Measurements from ENCODE around the gene COMMD1. TPM values are rescaled to one million over a fixed set of nuclear protein-coding genes. Genes with fewer than 3 reads are reported as not detected.

The COMMD1 gene
- total and polyA plus RNA-seq, 2 experiments from 2014 or later: 54.9 to 83.7 TPM

DNA sequence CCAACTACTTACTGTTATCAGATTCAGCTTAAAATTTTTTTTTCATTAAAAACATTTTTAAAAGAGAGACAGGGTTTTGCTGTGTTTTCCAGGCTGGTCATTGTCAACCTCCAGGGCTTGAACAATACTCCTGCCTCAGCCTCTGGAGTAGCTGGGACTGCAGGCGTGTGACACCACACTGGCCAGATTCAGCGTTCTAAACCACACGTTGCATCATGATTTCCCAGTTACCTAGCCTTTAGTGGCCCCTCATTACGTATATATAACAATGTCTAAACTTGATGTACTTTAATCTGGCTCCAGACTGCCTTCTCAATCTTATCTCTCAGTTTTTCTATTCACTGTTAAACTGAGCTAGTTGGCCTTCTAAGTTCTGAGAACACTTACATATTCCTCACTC is 89.6 kb downstream of the COMMD1 start:
- Histone ChIP-seq H3K27ac (ENCODE audit: low read depth) (no peak overlapping the region), H3K36me3 (ENCODE audit: insufficient read depth) (no peaks in the 10 kb centered on the region), H2AFZ (no peak overlapping the region), H4K20me1 (replicated peaks; ENCODE audit: insufficient read depth) (no peaks in the 10 kb centered on the region), H3K4me2 (no peak overlapping the region), H3K27me3 (ENCODE audit: insufficient read depth) (no peaks in the 10 kb centered on the region), H3K79me2 (replicated peaks; ENCODE audit: insufficient read depth) (no peaks in the 10 kb centered on the region), H3K4me1 (ENCODE audit: insufficient read depth) (no peaks in the 10 kb centered on the region), H3K9me2 (ENCODE audit: insufficient read depth) (no peaks in the 10 kb centered on the region), H3K4me3 (no peak overlapping the region), H3F3A (replicated peaks; ENCODE audit: low read depth) (no peaks in the 10 kb centered on the region)
- Mint-ChIP-seq H3K27ac (no peak overlapping the region), H3K4me3 (no peak overlapping the region), H3K4me1 (no peaks in the 10 kb centered on the region), H3K36me3 (ENCODE audit: low read depth) (no peaks in the 10 kb centered on the region), H3K9me3 (no peaks in the 10 kb centered on the region), H3K27me3 (ENCODE audit: insufficient read depth, low read depth, poor library complexity) (no peaks in the 10 kb centered on the region)
- TF ChIP-seq, protein P1, sequence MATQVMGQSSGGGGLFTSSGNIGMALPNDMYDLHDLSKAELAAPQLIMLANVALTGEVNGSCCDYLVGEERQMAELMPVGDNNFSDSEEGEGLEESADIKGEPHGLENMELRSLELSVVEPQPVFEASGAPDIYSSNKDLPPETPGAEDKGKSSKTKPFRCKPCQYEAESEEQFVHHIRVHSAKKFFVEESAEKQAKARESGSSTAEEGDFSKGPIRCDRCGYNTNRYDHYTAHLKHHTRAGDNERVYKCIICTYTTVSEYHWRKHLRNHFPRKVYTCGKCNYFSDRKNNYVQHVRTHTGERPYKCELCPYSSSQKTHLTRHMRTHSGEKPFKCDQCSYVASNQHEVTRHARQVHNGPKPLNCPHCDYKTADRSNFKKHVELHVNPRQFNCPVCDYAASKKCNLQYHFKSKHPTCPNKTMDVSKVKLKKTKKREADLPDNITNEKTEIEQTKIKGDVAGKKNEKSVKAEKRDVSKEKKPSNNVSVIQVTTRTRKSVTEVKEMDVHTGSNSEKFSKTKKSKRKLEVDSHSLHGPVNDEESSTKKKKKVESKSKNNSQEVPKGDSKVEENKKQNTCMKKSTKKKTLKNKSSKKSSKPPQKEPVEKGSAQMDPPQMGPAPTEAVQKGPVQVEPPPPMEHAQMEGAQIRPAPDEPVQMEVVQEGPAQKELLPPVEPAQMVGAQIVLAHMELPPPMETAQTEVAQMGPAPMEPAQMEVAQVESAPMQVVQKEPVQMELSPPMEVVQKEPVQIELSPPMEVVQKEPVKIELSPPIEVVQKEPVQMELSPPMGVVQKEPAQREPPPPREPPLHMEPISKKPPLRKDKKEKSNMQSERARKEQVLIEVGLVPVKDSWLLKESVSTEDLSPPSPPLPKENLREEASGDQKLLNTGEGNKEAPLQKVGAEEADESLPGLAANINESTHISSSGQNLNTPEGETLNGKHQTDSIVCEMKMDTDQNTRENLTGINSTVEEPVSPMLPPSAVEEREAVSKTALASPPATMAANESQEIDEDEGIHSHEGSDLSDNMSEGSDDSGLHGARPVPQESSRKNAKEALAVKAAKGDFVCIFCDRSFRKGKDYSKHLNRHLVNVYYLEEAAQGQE (IDR thresholded peaks at IDR 0.05; ENCODE audit: unreplicated experiment): no peak
- no peak for TF ChIP-seq NANOG (IDR thresholded peaks at IDR 0.05; ENCODE audit: borderline replicate concordance)
- TF ChIP-seq, protein P2, sequence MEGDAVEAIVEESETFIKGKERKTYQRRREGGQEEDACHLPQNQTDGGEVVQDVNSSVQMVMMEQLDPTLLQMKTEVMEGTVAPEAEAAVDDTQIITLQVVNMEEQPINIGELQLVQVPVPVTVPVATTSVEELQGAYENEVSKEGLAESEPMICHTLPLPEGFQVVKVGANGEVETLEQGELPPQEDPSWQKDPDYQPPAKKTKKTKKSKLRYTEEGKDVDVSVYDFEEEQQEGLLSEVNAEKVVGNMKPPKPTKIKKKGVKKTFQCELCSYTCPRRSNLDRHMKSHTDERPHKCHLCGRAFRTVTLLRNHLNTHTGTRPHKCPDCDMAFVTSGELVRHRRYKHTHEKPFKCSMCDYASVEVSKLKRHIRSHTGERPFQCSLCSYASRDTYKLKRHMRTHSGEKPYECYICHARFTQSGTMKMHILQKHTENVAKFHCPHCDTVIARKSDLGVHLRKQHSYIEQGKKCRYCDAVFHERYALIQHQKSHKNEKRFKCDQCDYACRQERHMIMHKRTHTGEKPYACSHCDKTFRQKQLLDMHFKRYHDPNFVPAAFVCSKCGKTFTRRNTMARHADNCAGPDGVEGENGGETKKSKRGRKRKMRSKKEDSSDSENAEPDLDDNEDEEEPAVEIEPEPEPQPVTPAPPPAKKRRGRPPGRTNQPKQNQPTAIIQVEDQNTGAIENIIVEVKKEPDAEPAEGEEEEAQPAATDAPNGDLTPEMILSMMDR (conservative IDR thresholded peaks at IDR 0.05; ENCODE audit: low read depth in 2 of 2): no peak
- no peak for ATAC-seq
- DNase-seq (ENCODE audit: low spot score): no peak

DNA sequence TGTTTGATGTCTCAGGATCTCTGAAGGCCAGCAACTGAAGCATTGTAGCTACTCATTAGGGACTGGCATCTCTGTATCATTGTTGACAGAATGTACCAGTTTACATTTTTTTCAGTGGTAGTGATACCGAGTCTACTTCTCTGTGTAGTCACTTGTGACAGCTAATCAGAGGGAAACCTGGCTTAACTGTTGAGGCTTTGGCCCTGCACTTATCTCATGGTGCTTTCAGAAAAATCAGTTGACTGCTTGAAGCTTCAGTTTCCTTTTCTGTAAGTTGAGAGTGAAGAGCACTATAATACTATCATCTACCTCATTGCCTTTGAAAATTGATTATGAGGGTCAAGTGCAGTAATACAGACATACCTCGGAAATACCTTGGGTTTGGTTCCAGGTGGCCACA is 90.0 kb downstream of the COMMD1 start:
- Histone ChIP-seq H3K9me2 (ENCODE audit: insufficient read depth) (no peaks in the 10 kb centered on the region), H3K27ac (ENCODE audit: low read depth) (no peak overlapping the region), H3K4me2 (no peak overlapping the region), H4K20me1 (replicated peaks; ENCODE audit: insufficient read depth) (no peaks in the 10 kb centered on the region), H3K27me3 (ENCODE audit: insufficient read depth) (no peaks in the 10 kb centered on the region), H3K4me3 (no peak overlapping the region), H2AFZ (no peak overlapping the region), H3K79me2 (replicated peaks; ENCODE audit: insufficient read depth) (no peaks in the 10 kb centered on the region), H3K36me3 (ENCODE audit: insufficient read depth) (no peaks in the 10 kb centered on the region), H3K4me1 (ENCODE audit: insufficient read depth) (no peaks in the 10 kb centered on the region), H3F3A (replicated peaks; ENCODE audit: low read depth) (no peaks in the 10 kb centered on the region)
- no peak for DNase-seq (ENCODE audit: low spot score)
- no peaks in the 10 kb centered on the region for H3K27me3 Mint-ChIP-seq (ENCODE audit: insufficient read depth, low read depth, poor library complexity)
- no peaks in the 10 kb centered on the region for H3K4me1 Mint-ChIP-seq
- TF ChIP-seq POLR2AphosphoS5 (IDR thresholded peaks at IDR 0.05; ENCODE audit: low read depth) (no peak), ZNF331 (CRISPR knock-in tag; IDR thresholded peaks at IDR 0.05; ENCODE audit: low read depth) (no peak), STAT1 (IDR thresholded peaks at IDR 0.05; ENCODE audit: unreplicated experiment) (no peak), ZNF114 (CRISPR knock-in tag; IDR thresholded peaks at IDR 0.05) (no peak), JUNB (IDR thresholded peaks at IDR 0.05; ENCODE audit: unreplicated experiment) (no peak), EZH2phosphoT487 (IDR thresholded peaks at IDR 0.05; ENCODE audit: unreplicated experiment) (no peak), EZH2 (IDR thresholded peaks at IDR 0.05; ENCODE audit: low read depth, unreplicated experiment) (no peak), NANOG (IDR thresholded peaks at IDR 0.05; ENCODE audit: borderline replicate concordance) (no peak)
- TF ChIP-seq, protein P2 (conservative IDR thresholded peaks at IDR 0.05; ENCODE audit: low read depth in 2 of 2): no peak
- TF ChIP-seq, protein P3, sequence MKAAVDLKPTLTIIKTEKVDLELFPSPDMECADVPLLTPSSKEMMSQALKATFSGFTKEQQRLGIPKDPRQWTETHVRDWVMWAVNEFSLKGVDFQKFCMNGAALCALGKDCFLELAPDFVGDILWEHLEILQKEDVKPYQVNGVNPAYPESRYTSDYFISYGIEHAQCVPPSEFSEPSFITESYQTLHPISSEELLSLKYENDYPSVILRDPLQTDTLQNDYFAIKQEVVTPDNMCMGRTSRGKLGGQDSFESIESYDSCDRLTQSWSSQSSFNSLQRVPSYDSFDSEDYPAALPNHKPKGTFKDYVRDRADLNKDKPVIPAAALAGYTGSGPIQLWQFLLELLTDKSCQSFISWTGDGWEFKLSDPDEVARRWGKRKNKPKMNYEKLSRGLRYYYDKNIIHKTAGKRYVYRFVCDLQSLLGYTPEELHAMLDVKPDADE (IDR thresholded peaks at IDR 0.05): no peak
- H3K36me3 Mint-ChIP-seq (ENCODE audit: low read depth): no peaks in the 10 kb centered on the region
- H3K27ac Mint-ChIP-seq: no peak overlapping the region
- H3K4me3 Mint-ChIP-seq: no peak overlapping the region
- H3K9me3 Mint-ChIP-seq: no peaks in the 10 kb centered on the region
- no peak for ATAC-seq

All from GM23338 (cell line).